IMR-90 (cell line): Measurements from ENCODE around the gene PLXNB1. TPM values are rescaled to one million over a fixed set of nuclear protein-coding genes. Genes with fewer than 3 reads are reported as not detected.
A peak's percentile ranks its signal among the peaks of the same experiment; 100 is the strongest.

Experiments
- ATAC-seq: fragments of 200-7000 bp; cut with Tn5 transposase; 2 replicates; pipeline ENCODE4 v1.9.1; 2020; ENCODE audit warnings: low read depth, mild to moderate bottlenecking, moderate library complexity
- BruUV-seq: library from RNA; stranded (reverse); fragments of 400-500 nt; replicated peaks from 2 replicates; lab custom pipeline; 2021; lab: Mats Ljungman, UMichigan
- CTCF ChIA-PET: fragments of 300-600 bp; formaldehyde crosslinking; extraction: SDS; loops from one replicate; lab custom pipeline; 2021; ENCODE audit warnings: antibody characterized with exemption; lab: Yijun Ruan, JAX
- POLR2A ChIA-PET: fragments of 300-600 bp; sonication (Branson Sonifier 250); formaldehyde crosslinking; loops from one replicate; lab custom pipeline; 2022; ENCODE audit warnings: antibody characterized with exemption; ENCODE audit not compliant: unreplicated experiment; lab: Charles Lee
- DNase-seq: peaks from one replicate; pipeline ENCODE4 v3.0.0; 2013
- H2AFZ ChIP-seq: replicated peaks from 2 replicates; pipeline ENCODE3; 2013; ENCODE audit warnings: low read length, mild to moderate bottlenecking; ENCODE audit not compliant: poor library complexity
- H2AK5ac ChIP-seq: 2 replicates; pipeline ENCODE4 v1.6.1; 2013; ENCODE audit warnings: low read depth, low read length, inconsistent platforms
- H2AK9ac ChIP-seq: replicated peaks from 2 replicates; pipeline ENCODE3; 2013; ENCODE audit warnings: mild to moderate bottlenecking, low read depth, low read length, moderate library complexity; ENCODE audit not compliant: poor library complexity
- H2BK120ac ChIP-seq: 2 replicates; pipeline ENCODE4 v1.6.1; 2013; ENCODE audit warnings: low read depth, low read length, inconsistent platforms
- H2BK15ac ChIP-seq: 3 replicates; pipeline ENCODE4 v1.6.1; 2013; ENCODE audit warnings: low read depth, low read length, inconsistent platforms
- H2BK20ac ChIP-seq: 2 replicates; pipeline ENCODE4 v1.6.1; 2013; ENCODE audit warnings: low read depth, mild to moderate bottlenecking, inconsistent platforms, low read length, moderate library complexity
- H2BK5ac ChIP-seq: 2 replicates; pipeline ENCODE4 v1.6.1; 2013; ENCODE audit warnings: mild to moderate bottlenecking, low read depth, low read length, inconsistent platforms; ENCODE audit not compliant: poor library complexity, severe bottlenecking
- H3K14ac ChIP-seq: replicated peaks from 2 replicates; pipeline ENCODE4 v1.6.1; 2013; ENCODE audit warnings: low read depth, low read length, inconsistent platforms
- H3K18ac ChIP-seq: 2 replicates; pipeline ENCODE4 v1.6.1; 2013; ENCODE audit warnings: low read depth, low read length, control low read depth
- H3K23ac ChIP-seq: 2 replicates; pipeline ENCODE4 v1.6.1; 2013; ENCODE audit warnings: low read depth, low read length, inconsistent platforms
- H3K27ac ChIP-seq: 2 replicates; pipeline ENCODE4 v1.5.1; 2013; ENCODE audit warnings: mild to moderate bottlenecking, control low read depth, low read length; ENCODE audit not compliant: insufficient read depth
- H3K27me3 ChIP-seq: 2 replicates; pipeline ENCODE4 v1.6.1; 2013; ENCODE audit warnings: low read length; ENCODE audit not compliant: control insufficient read depth, insufficient read depth
- H3K36me3 ChIP-seq: 2 replicates; pipeline ENCODE4 v1.6.1; 2013; ENCODE audit warnings: low read length, mixed read lengths; ENCODE audit not compliant: control insufficient read depth, insufficient read depth
- H3K4ac ChIP-seq: 2 replicates; pipeline ENCODE4 v1.6.1; 2013; ENCODE audit warnings: low read depth, low read length, inconsistent platforms
- H3K4me1 ChIP-seq: 2 replicates; pipeline ENCODE4 v1.6.1; 2013; ENCODE audit warnings: low read length, mixed read lengths; ENCODE audit not compliant: control insufficient read depth, insufficient read depth
- H3K4me2 ChIP-seq: 2 replicates; pipeline ENCODE4 v1.6.1; 2013; ENCODE audit warnings: low read depth, mild to moderate bottlenecking, control low read depth, low read length, moderate library complexity
- H3K4me3 ChIP-seq: 2 replicates; pipeline ENCODE4 v1.5.1; 2013; ENCODE audit warnings: low read depth, mild to moderate bottlenecking, control low read depth, low read length, moderate library complexity; ENCODE audit not compliant: insufficient read depth
- H3K56ac ChIP-seq: 2 replicates; pipeline ENCODE4 v1.6.1; 2013; ENCODE audit warnings: low read length, inconsistent platforms; ENCODE audit not compliant: insufficient read depth; ENCODE audit errors: extremely low read depth
- H3K79me1 ChIP-seq, 2 experiments: 2 replicates each; pipeline ENCODE4 v1.6.1; 2013; ENCODE audit warnings: low read length in 2 of 2, inconsistent platforms in 1 of 2, low read depth in 1 of 2
- H3K9ac ChIP-seq: 2 replicates; pipeline ENCODE4 v1.6.1; 2013; ENCODE audit warnings: low read depth, low read length, control low read depth
- H3K9me1 ChIP-seq: 2 replicates; pipeline ENCODE4 v1.6.1; 2013; ENCODE audit warnings: low read length, inconsistent platforms; ENCODE audit not compliant: insufficient read depth
- H3K9me3 ChIP-seq: 2 replicates; pipeline ENCODE4 v1.6.1; 2013; ENCODE audit warnings: low read length; ENCODE audit not compliant: control insufficient read depth, insufficient read depth
- H4K20me1 ChIP-seq: 2 replicates; pipeline ENCODE4 v1.6.1; 2013; ENCODE audit warnings: low read length, inconsistent platforms; ENCODE audit not compliant: insufficient read depth
- H4K5ac ChIP-seq: 2 replicates; pipeline ENCODE4 v1.6.1; 2013; ENCODE audit warnings: mild to moderate bottlenecking, low read depth, low read length, control low read depth
- H4K8ac ChIP-seq, 2 experiments: 2 replicates each; pipeline ENCODE4 v1.6.1; 2013; ENCODE audit warnings: low read depth in 2 of 2, low read length in 2 of 2, control low read depth in 1 of 2, inconsistent platforms in 1 of 2
- H4K91ac ChIP-seq: 2 replicates; pipeline ENCODE4 v1.6.1; 2013; ENCODE audit warnings: low read depth, low read length, inconsistent platforms; ENCODE audit not compliant: insufficient read depth
- BHLHE40 ChIP-seq: fragments of 150-350 bp; IDR thresholded peaks from 2 replicates; pipeline ENCODE4 v1.6.1; 2016; ENCODE audit warnings: mild to moderate bottlenecking, low read depth, low read length
- CEBPB ChIP-seq: IDR thresholded peaks from 2 replicates; pipeline ENCODE4 v1.6.1; 2012; ENCODE audit warnings: low read depth, low read length, improper control_type of control experiment
- CHD1 ChIP-seq: IDR thresholded peaks from 2 replicates; pipeline ENCODE4 v1.6.1; 2012; ENCODE audit warnings: low read depth, low read length, improper control_type of control experiment
- MXI1 ChIP-seq: IDR thresholded peaks from 2 replicates; pipeline ENCODE4 v1.6.1; 2012; ENCODE audit warnings: low read depth, mild to moderate bottlenecking, low read length, moderate library complexity, borderline replicate concordance
- NFE2L2 ChIP-seq: fragments of 150-350 bp; IDR thresholded peaks from 2 replicates; pipeline ENCODE4 v1.6.1; 2016; ENCODE audit warnings: low read depth, mild to moderate bottlenecking, low read length
- POLR2A ChIP-seq: IDR thresholded peaks from 2 replicates; pipeline ENCODE4 v1.6.1; 2012; ENCODE audit warnings: mild to moderate bottlenecking, low read depth, low read length
- RAD21 ChIP-seq: IDR thresholded peaks from 2 replicates; pipeline ENCODE4 v1.6.1; 2012; ENCODE audit warnings: low read length, improper control_type of control experiment
- RCOR1 ChIP-seq: IDR thresholded peaks from 2 replicates; pipeline ENCODE4 v1.6.1; 2012; ENCODE audit warnings: mild to moderate bottlenecking, low read length, improper control_type of control experiment; ENCODE audit not compliant: insufficient replicate concordance
- WGBS, 2 experiments: methylation state at CpG; one replicate each; pipeline versions ENCODE4 v1.1.5 to v1.1.7; 2013; ENCODE audit warnings: missing lambda C conversion rate in 2 of 2; ENCODE audit not compliant: insufficient read length in 1 of 2; ENCODE audit errors: extremely low coverage in 2 of 2; 5-methylcytosine and 5-hydroxymethylcytosine counted together
- dilution Hi-C: fragments of 300-500 bp; cut with HindIII; formaldehyde crosslinking; loops from one replicate; pipeline ENCODE4 v1.14.3; 2018; ENCODE audit warnings: low sequenced_read_pairs; ENCODE audit not compliant: unreplicated experiment
- in situ Hi-C: fragments of 300-500 bp; cut with MboI; formaldehyde crosslinking; loops from 3 replicates; pipeline ENCODE4 v1.14.3; 2019; ENCODE audit warnings: low sequenced_read_pairs, inconsistent platforms, mixed read lengths
- intact Hi-C: fragments of 100-400 bp; cut with micrococcal nuclease; formaldehyde crosslinking; loops from 2 replicates; pipeline ENCODE4 v1.10.0; 2022
- polyA plus RNA-seq, 3 experiments: library from polyadenylated mRNA; depleted of rRNA; stranded (reverse); fragments of >200 nt; gene quantifications; 2 replicates each; pipeline ENCODE4 v1.2.3, GENCODE V29; 2012; ENCODE audit warnings: low replicate concordance in 1 of 3
- total RNA-seq: library from RNA; depleted of rRNA; stranded (reverse); fragments of >200 nt; gene quantifications from 2 replicates; pipeline ENCODE4 v1.2.3, GENCODE V29; 2012
- TF ChIP-seq, protein P1 (sequence below): fragments of 150-350 bp; IDR thresholded peaks from 2 replicates; pipeline ENCODE4 v1.6.1; 2017; ENCODE audit warnings: mild to moderate bottlenecking, antibody characterized with exemption, low read length, low read depth
- TF ChIP-seq, protein P2 (sequence below): fragments of 150-350 bp; IDR thresholded peaks from 2 replicates; pipeline ENCODE4 v1.6.1; 2016; ENCODE audit warnings: low read depth, mild to moderate bottlenecking, low read length, moderate library complexity, borderline replicate concordance

The PLXNB1 gene
- total and polyA plus RNA-seq, 2 of the 4 experiments (the other 2 are of a cell fraction), result 5.2 to 25.3 TPM

DNA sequence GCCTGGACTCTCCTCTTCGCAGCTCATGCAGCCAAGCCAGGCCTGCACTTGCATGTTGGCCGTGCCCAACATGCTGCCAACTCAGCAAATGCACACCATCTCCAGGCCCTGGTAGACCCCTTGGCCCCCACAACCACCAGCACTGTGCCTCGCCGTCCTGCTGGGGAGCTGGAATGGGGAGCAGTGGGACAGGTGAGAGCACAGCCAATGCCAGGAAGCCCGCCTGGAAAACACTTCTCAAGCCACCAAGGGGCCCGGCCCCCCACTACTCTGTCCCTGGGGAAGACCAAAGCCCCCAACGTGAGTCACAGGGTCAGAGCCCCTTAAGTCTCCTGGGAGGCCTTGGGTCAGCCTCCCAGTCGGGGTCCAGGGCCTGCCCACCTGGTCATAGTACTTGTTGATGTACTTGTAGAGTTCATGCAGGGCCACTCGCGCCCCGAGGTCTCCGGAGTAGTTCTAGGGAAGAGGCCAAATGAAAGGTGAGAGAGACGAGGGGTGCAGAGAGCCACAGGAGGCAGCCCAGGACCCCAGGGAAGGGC is 24.5 kb downstream of the PLXNB1 start:
- H3K23ac ChIP-seq, result no peak overlapping the region
- H2AK5ac ChIP-seq, result no peak overlapping the region
- H3K4me3 ChIP-seq, result no peak overlapping the region
- no peak overlapping the region for H3K56ac ChIP-seq
- ChIA-PET POLR2A (no interaction called here), CTCF (no interaction called here)
- no peak overlapping the region for H2BK5ac ChIP-seq
- H3K36me3 ChIP-seq, result peaks cover 56% of the 10 kb centered on the region
- peaks cover 7% of the 10 kb centered on the region; the same call in 1 of the 2 replicates for H3K9me1 ChIP-seq
- TF ChIP-seq, protein P1, sequence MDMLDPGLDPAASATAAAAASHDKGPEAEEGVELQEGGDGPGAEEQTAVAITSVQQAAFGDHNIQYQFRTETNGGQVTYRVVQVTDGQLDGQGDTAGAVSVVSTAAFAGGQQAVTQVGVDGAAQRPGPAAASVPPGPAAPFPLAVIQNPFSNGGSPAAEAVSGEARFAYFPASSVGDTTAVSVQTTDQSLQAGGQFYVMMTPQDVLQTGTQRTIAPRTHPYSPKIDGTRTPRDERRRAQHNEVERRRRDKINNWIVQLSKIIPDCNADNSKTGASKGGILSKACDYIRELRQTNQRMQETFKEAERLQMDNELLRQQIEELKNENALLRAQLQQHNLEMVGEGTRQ, result no peak
- TF ChIP-seq, protein P2, sequence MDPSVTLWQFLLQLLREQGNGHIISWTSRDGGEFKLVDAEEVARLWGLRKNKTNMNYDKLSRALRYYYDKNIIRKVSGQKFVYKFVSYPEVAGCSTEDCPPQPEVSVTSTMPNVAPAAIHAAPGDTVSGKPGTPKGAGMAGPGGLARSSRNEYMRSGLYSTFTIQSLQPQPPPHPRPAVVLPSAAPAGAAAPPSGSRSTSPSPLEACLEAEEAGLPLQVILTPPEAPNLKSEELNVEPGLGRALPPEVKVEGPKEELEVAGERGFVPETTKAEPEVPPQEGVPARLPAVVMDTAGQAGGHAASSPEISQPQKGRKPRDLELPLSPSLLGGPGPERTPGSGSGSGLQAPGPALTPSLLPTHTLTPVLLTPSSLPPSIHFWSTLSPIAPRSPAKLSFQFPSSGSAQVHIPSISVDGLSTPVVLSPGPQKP, result no peak
- TF ChIP-seq MXI1 (no peak), CEBPB (no peak), RCOR1 (no peak), RAD21 (no peak), BHLHE40 (no peak), POLR2A (no peak), NFE2L2 (no peak), CHD1 (no peak)
- no peak overlapping the region for H2BK120ac ChIP-seq
- no peak for ATAC-seq
- H2AFZ ChIP-seq, result no peak overlapping the region
- no peak for DNase-seq
- dilution Hi-C loops (no loop called here), intact Hi-C loops (no loop called here), in situ Hi-C loops (no loop called here)
- H3K79me1 ChIP-seq, result no peaks in the 10 kb centered on the region
- H3K9ac ChIP-seq, result no peak overlapping the region
- no peak overlapping the region for H3K27ac ChIP-seq
- 80% methylated on average over 1 of the region's 13 CpGs; no CpG with 5 or more reads in 1 of the 2 experiments for WGBS, 2 experiments
- H4K91ac ChIP-seq, result no peak overlapping the region
- no peak overlapping the region for H3K4ac ChIP-seq
- H4K5ac ChIP-seq, result no peak overlapping the region
- no TSS peak for BruUV-seq
- H2BK15ac ChIP-seq, result no peak overlapping the region
- no peak overlapping the region for H3K4me2 ChIP-seq
- no peak overlapping the region for H4K8ac ChIP-seq
- no peak overlapping the region for H2BK20ac ChIP-seq
- no peaks in the 10 kb centered on the region for H3K9me3 ChIP-seq
- no peaks in the 10 kb centered on the region for H4K20me1 ChIP-seq
- no peak overlapping the region for H3K14ac ChIP-seq
- peak overlapping the region; percentile 13 for H2AK9ac ChIP-seq
- no peak overlapping the region for H3K18ac ChIP-seq
- H3K4me1 ChIP-seq, result peaks cover 7% of the 10 kb centered on the region
- no peaks in the 10 kb centered on the region for H3K27me3 ChIP-seq
